HG03469 (cell line): ENCODE measurements around the gene GALNT18.
"Not testable (repeated sequence)": the region's sequence is repeated elsewhere in the genome, so short reads cannot be mapped to it uniquely, and the experiment has no call there.

Source experiments
- ATAC-seq: cut with Tn5 transposase; IDR thresholded peaks from one replicate; pipeline ENCODE4 v1.9.1; 2021; ENCODE audit warnings: mild to moderate bottlenecking, moderate library complexity, moderate number of reproducible peaks; ENCODE audit not compliant: unreplicated experiment

Gene GALNT18

GRCh38 chr11:11366793-11367192 is 255.0 kb downstream of the GALNT18 start:
- no peak for ATAC-seq

GRCh38 chr11:11363674-11364073 is 258.1 kb downstream of the GALNT18 start:
- no peak for ATAC-seq

- ATAC-seq = no peak
Observed at GRCh38 chr11:11359611-11360010, 262.2 kb downstream of the GALNT18 start.

- ATAC-seq = no peak
Observed at GRCh38 chr11:11356842-11357241, 265.0 kb downstream of the GALNT18 start.

- ATAC-seq = not testable (repeated sequence)
Observed at GRCh38 chr11:11352878-11353277, 268.9 kb downstream of the GALNT18 start, which contains the start of gene CSNK2A3. TSS of gene CSNK2A3 (minus strand) at chr11:11353250. CDS start at chr11:11353119, 131 bp downstream.

GRCh38 chr11:11351851-11352250 is 270.0 kb downstream of the GALNT18 start:
- ATAC-seq = not testable (repeated sequence)

- ATAC-seq = no peak
Observed at GRCh38 chr11:11351042-11351586, 270.7 kb downstream of the GALNT18 start.

- ATAC-seq = no peak
Observed at GRCh38 chr11:11349870-11350337, 271.9 kb downstream of the GALNT18 start.

- ATAC-seq = no peak
Observed at GRCh38 chr11:11349106-11349825, 272.5 kb downstream of the GALNT18 start.

- ATAC-seq = no peak
Observed at GRCh38 chr11:11348303-11348702, 273.5 kb downstream of the GALNT18 start.

- ATAC-seq = no peak
Observed at GRCh38 chr11:11347592-11347991, 274.2 kb downstream of the GALNT18 start.

GRCh38 chr11:11346303-11346702 is 275.5 kb downstream of the GALNT18 start:
- ATAC-seq = no peak

GRCh38 chr11:11345099-11345498 is 276.7 kb downstream of the GALNT18 start:
- no peak for ATAC-seq

GRCh38 chr11:11344045-11344444 is 277.8 kb downstream of the GALNT18 start:
- ATAC-seq = no peak

- no peak for ATAC-seq
Observed at GRCh38 chr11:11338304-11338703, 283.5 kb downstream of the GALNT18 start.

- ATAC-seq = no peak
Observed at GRCh38 chr11:11336664-11337063, 285.1 kb downstream of the GALNT18 start.

- no peak for ATAC-seq
Observed at GRCh38 chr11:11335043-11335442, 286.8 kb downstream of the GALNT18 start.

- ATAC-seq = no peak
Observed at GRCh38 chr11:11334607-11335006, 287.2 kb downstream of the GALNT18 start.

GRCh38 chr11:11332141-11332710 is 289.6 kb downstream of the GALNT18 start:
- no peak for ATAC-seq

GRCh38 chr11:11329062-11329806 is 292.6 kb downstream of the GALNT18 start:
- no peak for ATAC-seq

GRCh38 chr11:11324090-11324489 is 297.7 kb downstream of the GALNT18 start:
- no peak for ATAC-seq
